ENCODE measurements around the gene APOL3. TPM values are rescaled to one million over a fixed set of nuclear protein-coding genes. Genes with fewer than 3 reads are reported as not detected.

Gene APOL3
- total and polyA plus RNA-seq, 2 of the 13 experiments (the other 11 are each of a cell fraction or from before 2014, with no cell fraction given) = 3.8 to 5.4 TPM

DNA sequence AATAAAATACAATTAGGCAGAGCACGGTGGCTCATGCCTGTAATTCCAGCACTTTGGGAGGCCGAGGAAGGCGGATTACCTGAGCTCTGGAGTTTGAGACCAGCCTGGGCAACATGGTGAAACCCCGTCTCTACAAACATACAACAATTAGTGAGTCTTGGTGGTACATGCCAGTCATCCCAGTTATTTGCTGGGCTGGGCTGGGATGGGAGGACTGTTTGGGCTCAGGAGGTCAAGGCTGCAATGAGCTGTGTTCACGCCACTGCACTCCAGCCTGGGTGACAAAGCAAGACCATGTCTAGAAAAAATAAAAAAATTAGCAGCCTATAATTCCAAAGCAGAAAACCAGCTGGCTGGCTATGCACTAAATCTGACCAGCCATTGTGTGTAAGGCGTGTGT is 35.1 kb downstream of the APOL3 start (continued):
- TF ChIP-seq TARDBP (CRISPR knock-in tag; IDR thresholded peaks at IDR 0.05) = no peak
- TF ChIP-seq ZKSCAN1 (IDR thresholded peaks at IDR 0.05; ENCODE audit: low read length) = no peak
- TF ChIP-seq SOX13 (IDR thresholded peaks at IDR 0.05) = no peak
- 0 out of 4 replicates have a peak, but pooled peaks of 1 of the 2 experiments have one; percentile 17 for TF ChIP-seq SOX13 (CRISPR knock-in tag; conservative IDR thresholded peaks at IDR 0.05 in 1 of 2, IDR thresholded peaks at IDR 0.05 in 1 of 2)
- TF ChIP-seq ZNF776 (CRISPR knock-in tag; IDR thresholded peaks at IDR 0.05) = no peak
- TF ChIP-seq MIXL1 (CRISPR knock-in tag; IDR thresholded peaks at IDR 0.05) = 0 out of 2 replicates have a peak, but pooled peaks have one; percentile 33
- no peak for TF ChIP-seq ZNF740 (CRISPR knock-in tag; IDR thresholded peaks at IDR 0.05)
- no peak for TF ChIP-seq ZNF550 (CRISPR knock-in tag; IDR thresholded peaks at IDR 0.05; ENCODE audit: borderline replicate concordance)
- TF ChIP-seq ZNF879 (CRISPR knock-in tag; IDR thresholded peaks at IDR 0.05) = no peak
- TF ChIP-seq ZNF737 (CRISPR knock-in tag; IDR thresholded peaks at IDR 0.05; ENCODE audit: borderline replicate concordance) = no peak
- TF ChIP-seq ZNF143 (CRISPR knock-in tag; IDR thresholded peaks at IDR 0.05) = no peak
- TF ChIP-seq NAIF1 (CRISPR knock-in tag; IDR thresholded peaks at IDR 0.05; ENCODE audit: borderline replicate concordance) = no peak
- no peak for TF ChIP-seq JARID2 (CRISPR knock-in tag; IDR thresholded peaks at IDR 0.05; ENCODE audit: insufficient replicate concordance)
- peak; percentile 59; the same call in 1 of the 2 replicates for TF ChIP-seq PRDM10 (CRISPR knock-in tag; IDR thresholded peaks at IDR 0.05; ENCODE audit: low read depth)
- no peak for TF ChIP-seq JDP2 (CRISPR knock-in tag; IDR thresholded peaks at IDR 0.05; ENCODE audit: borderline replicate concordance)
- TF ChIP-seq FOSL2 (CRISPR knock-in tag; IDR thresholded peaks at IDR 0.05) = no peak
- TF ChIP-seq SRY (CRISPR knock-in tag; IDR thresholded peaks at IDR 0.05) = no peak
- peak; percentile 54 for TF ChIP-seq PAXIP1 (CRISPR knock-in tag; conservative IDR thresholded peaks at IDR 0.05)
- no peak for TF ChIP-seq ZNF619 (CRISPR knock-in tag; IDR thresholded peaks at IDR 0.05)
- TF ChIP-seq SNAPC2 (CRISPR knock-in tag; IDR thresholded peaks at IDR 0.05) = no peak
- TF ChIP-seq, protein P1, sequence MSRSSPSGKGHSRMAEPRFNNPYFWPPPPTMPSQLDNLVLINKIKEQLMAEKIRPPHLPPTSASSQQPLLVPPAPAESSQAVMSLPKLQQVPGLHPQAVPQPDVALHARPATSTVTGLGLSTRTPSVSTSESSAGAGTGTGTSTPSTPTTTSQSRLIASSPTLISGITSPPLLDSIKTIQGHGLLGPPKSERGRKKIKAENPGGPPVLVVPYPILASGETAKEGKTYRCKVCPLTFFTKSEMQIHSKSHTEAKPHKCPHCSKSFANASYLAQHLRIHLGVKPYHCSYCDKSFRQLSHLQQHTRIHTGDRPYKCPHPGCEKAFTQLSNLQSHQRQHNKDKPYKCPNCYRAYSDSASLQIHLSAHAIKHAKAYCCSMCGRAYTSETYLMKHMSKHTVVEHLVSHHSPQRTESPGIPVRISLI (CRISPR knock-in tag; IDR thresholded peaks at IDR 0.05; ENCODE audit: borderline replicate concordance) = 0 out of 2 replicates have a peak, but pooled peaks have one; percentile 31
- TF ChIP-seq NR2F2 (IDR thresholded peaks at IDR 0.05; ENCODE audit: borderline replicate concordance, low read depth) = no peak

Measured in HepG2 (cell line).